H54 (cell line): ENCODE results near the gene HTRA2.

ENCODE experiments used
- DNase-seq: peaks from one replicate; pipeline ENCODE4 v3.0.0; 2011; ENCODE audit warnings: low spot score, mixed read lengths; ENCODE audit not compliant: insufficient read length
- FAIRE-seq: peaks from 3 replicates; lab custom pipeline; 2011; peaks lifted over from hg19 to GRCh38; lab: Jason Lieb, UNC
- POLR2A ChIP-seq: IDR thresholded peaks from 2 replicates; pipeline ENCODE4 v1.6.1; 2011; ENCODE audit warnings: low read depth, mild to moderate bottlenecking, low read length

Gene HTRA2

GRCh38 chr2:74515981-74516633 is 13.6 kb upstream of the HTRA2 start:
- no peak for TF ChIP-seq POLR2A
- DNase-seq (no peak), FAIRE-seq (no peak)

- no peak for TF ChIP-seq POLR2A
- DNase-seq (no peak), FAIRE-seq (no peak)
Measured at GRCh38 chr2:74516650-74517049, 13.1 kb upstream of the HTRA2 start.

- TF ChIP-seq POLR2A = no peak
- FAIRE-seq (no peak), DNase-seq (no peak)
Measured at GRCh38 chr2:74522516-74522915, 7.2 kb upstream of the HTRA2 start.

GRCh38 chr2:74524005-74524404 is 5.7 kb upstream of the HTRA2 start:
- DNase-seq (no peak), FAIRE-seq (no peak)
- no peak for TF ChIP-seq POLR2A

- FAIRE-seq = no peak
- DNase-seq = no peak
- TF ChIP-seq POLR2A = no peak
Measured at GRCh38 chr2:74524955-74525716, 4.6 kb upstream of the HTRA2 start.

- FAIRE-seq (no peak), DNase-seq (no peak)
- no peak for TF ChIP-seq POLR2A
Measured at GRCh38 chr2:74525717-74526648, 3.8 kb upstream of the HTRA2 start, which contains the start of gene DQX1. TSS of gene DQX1 (minus strand) at chr2:74526231. CDS start at chr2:74525729, 502 bp downstream.

- no peak for TF ChIP-seq POLR2A
- no peak for DNase-seq
- FAIRE-seq = no peak
Measured at GRCh38 chr2:74526649-74527230, 3.0 kb upstream of the HTRA2 start.

GRCh38 chr2:74527741-74528140 is 2.0 kb upstream of the HTRA2 start:
- no peak for DNase-seq
- FAIRE-seq = no peak
- TF ChIP-seq POLR2A = no peak

- DNase-seq = no peak
- FAIRE-seq = no peak
- TF ChIP-seq POLR2A = no peak
Measured at GRCh38 chr2:74528600-74529356, 955 bp upstream of the HTRA2 start.

GRCh38 chr2:74530239-74531187 is 780 bp downstream of the HTRA2 start:
- FAIRE-seq = no peak
- no peak for DNase-seq
- TF ChIP-seq POLR2A = no peak

- no peak for TF ChIP-seq POLR2A
Measured at GRCh38 chr2:74531666-74532065, 1.9 kb downstream of the HTRA2 start.

GRCh38 chr2:74532222-74532621 is 2.5 kb downstream of the HTRA2 start:
- no peak for TF ChIP-seq POLR2A
- DNase-seq (no peak), FAIRE-seq (no peak)

More at GRCh38 chr2:74531666-74532065, 1.9 kb downstream of the HTRA2 start:
- FAIRE-seq = no peak
- no peak for DNase-seq

GRCh38 chr2:74533464-74533863 is 3.7 kb downstream of the HTRA2 start:
- FAIRE-seq = no peak
- TF ChIP-seq POLR2A = no peak

More at GRCh38 chr2:74533464-74533863, 3.7 kb downstream of the HTRA2 start:
- DNase-seq = no peak
